ENCODE results near the gene GPR61. TPM values are rescaled to one million over a fixed set of nuclear protein-coding genes. Genes with fewer than 3 reads are reported as not detected.

Gene GPR61
- total RNA-seq, 2 experiments from 2014 or later: not detected

DNA sequence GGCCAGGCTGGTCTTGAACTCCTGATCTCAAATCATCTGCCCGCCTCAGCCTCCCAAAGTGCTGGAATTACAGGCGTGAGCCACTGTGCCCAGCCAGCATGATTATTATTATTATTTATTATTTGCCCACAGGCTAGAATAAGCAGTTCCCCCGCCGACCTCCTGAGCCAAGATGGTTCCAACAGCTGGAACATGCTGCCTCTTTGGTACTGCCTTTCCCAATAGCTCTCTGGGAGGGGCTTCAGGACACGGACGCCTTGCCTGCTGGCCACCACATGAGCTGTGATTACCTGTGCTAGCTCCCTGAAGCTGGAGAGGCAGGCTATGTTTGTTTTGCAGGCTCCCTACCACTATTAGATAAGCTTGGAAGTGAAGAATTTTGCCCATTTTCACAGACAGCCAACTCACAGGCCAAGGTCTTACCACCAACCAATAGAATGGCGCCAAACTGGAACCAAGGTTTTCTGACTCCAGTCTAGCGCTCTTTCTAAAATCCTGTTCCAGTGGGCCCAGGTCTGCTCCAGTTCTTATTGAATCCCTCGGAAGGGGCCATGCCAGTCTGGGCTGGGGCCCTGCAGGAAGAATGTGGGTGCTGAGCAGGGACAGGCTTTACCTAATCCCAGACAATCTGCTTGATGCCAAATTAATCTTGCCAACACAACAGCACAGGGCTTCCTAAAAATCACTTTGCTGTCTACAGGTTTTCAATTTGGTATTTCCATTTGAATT is 2.1 kb upstream of the GPR61 start:
- DNase-seq (peak; percentile 5), ATAC-seq (no peak)
- Mint-ChIP-seq H3K27ac (no peak overlapping the region), H3K36me3 (ENCODE audit: low read depth) (no peaks in the 10 kb centered on the region), H3K27me3 (ENCODE audit: low read depth) (peaks cover 5% of the 10 kb centered on the region), H3K4me1 (ENCODE audit: low read depth) (peaks cover 5% of the 10 kb centered on the region), H3K4me3 (no peak overlapping the region), H3K9me3 (ENCODE audit: insufficient read depth) (no peaks in the 10 kb centered on the region)
- CTCF ChIA-PET: interaction anchor here (1.6 to 26.3 kb wide), 4 partner anchors 8 to 103 kb away, joined by 5 to 1507 read pairs (median 20); partner anchors contain the start of genes AMIGO1 and CYB561D1
- POLR2A ChIA-PET: interaction anchor here (1.5 kb wide), 1 partner anchor 11 kb away, joined by 5 read pairs; the partner anchor contains the start of gene GNAI3

DNA sequence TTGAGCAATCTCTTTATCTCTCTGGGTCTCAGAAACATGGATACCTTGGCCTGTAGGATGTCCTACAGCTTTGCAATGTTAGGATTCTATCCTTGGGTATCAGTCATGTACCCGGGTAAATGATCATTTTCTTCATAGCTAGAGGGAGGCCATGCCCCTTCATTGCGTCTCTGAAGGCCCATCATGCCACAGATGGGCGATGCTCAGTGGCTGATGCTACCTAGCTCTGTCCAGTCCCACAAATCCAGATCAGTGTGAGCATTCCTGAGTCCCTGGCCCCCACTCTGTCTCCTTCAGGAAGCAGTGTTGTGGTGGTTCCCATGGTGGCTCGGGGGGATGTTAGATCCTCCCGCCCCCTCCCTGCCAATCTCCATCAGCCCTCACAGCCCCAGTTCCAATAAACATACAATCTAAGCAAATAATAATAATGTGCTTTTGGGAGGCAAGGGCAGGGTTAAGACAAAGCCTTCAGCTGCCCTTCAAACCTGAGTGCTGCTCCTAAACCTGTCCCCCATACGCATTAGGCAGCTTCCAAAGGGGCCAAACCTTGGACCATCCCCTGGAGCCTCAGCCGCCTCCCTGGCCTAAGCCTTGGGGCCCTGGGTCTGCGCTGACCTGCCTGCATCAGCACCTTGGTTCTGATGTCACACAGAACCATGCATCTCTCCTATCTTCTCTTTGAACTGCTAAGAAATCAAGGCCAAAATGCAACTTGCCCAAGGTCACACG is 681 bp upstream of the GPR61 start:
- Mint-ChIP-seq H3K27ac (peak overlapping the region; percentile 6), H3K9me3 (ENCODE audit: insufficient read depth) (no peaks in the 10 kb centered on the region), H3K4me1 (ENCODE audit: low read depth) (no peaks in the 10 kb centered on the region), H3K4me3 (no peak overlapping the region), H3K27me3 (ENCODE audit: low read depth) (peaks cover 5% of the 10 kb centered on the region), H3K36me3 (ENCODE audit: low read depth) (no peaks in the 10 kb centered on the region)
- DNase-seq: peak; percentile 13
- CTCF ChIA-PET: interaction anchor here (1.6 to 26.3 kb wide), 4 partner anchors 9 to 102 kb away, joined by 5 to 1507 read pairs (median 20); partner anchors contain the start of genes AMIGO1, CYB561D1 and GNAI3
- POLR2A ChIA-PET: interaction anchor here (0.8 to 1.6 kb wide), 2 partner anchors 9 to 45 kb away, joined by 3 to 6 read pairs; partner anchors contain the start of genes CYB561D1 and GNAI3
- ATAC-seq: no peak

DNA sequence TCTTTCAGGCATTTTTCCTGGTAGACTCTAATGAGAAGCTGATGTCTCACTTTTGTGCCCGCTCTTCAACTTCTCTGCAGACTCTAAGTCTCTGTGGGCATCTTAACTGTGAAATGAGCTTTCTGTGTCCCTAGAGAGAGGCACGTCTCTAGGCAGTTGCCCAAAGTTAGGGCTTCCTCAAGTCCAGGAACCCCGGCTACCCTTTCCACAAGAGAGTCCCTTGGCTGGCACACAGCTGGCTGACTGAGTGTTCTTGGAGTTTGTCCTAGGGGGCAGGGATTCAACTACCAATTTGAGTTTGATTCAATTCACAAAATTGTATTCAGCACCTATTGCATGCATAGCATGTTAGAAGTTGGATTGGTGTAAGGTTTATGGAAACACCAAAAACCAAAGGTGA is 1.4 kb downstream of the GPR61 start:
- DNase-seq (peak; percentile 6), ATAC-seq (no peak)
- CTCF ChIA-PET: interaction anchor here (1.6 to 26.3 kb wide), 5 partner anchors 9 to 233 kb away, joined by 5 to 1507 read pairs (median 31); partner anchors contain the start of genes AMIGO1 and CYB561D1
- Mint-ChIP-seq H3K27me3 (ENCODE audit: low read depth) (peaks cover 5% of the 10 kb centered on the region), H3K4me1 (ENCODE audit: low read depth) (peaks cover 3% of the 10 kb centered on the region), H3K27ac (no peak overlapping the region), H3K36me3 (ENCODE audit: low read depth) (no peaks in the 10 kb centered on the region), H3K9me3 (ENCODE audit: insufficient read depth) (no peaks in the 10 kb centered on the region), H3K4me3 (no peak overlapping the region)
- POLR2A ChIA-PET: no interaction called here

DNA sequence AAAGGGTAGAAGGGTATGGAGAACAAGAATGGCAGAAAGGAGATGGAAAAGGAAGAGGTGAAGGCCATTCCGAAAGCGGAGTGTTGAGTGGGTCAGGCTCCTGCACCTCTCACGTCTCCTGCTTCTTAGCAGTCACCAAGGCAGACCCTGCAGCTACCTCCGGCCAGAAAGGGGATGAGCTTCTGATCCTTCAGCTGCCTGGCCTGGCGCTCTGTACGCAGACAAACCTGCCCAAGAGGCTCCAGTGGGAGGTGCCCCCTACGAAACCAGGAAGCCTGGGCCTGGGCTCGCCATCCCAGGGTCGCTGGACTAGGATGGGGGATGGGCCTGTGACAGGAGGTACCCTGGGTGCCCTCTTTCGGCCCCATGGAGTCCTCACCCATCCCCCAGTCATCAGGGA is 3.0 kb downstream of the GPR61 start:
- H3K4me3 Mint-ChIP-seq: no peak overlapping the region
- DNase-seq (peak; percentile 16), ATAC-seq (no peak)
- ChIA-PET POLR2A (interaction anchor here (1.2 kb wide), 1 partner anchor 49 kb away, joined by 3 read pairs; the partner anchor contains the start of gene CYB561D1), CTCF (interaction anchor here (0.8 to 26.3 kb wide), 6 partner anchors 10 to 98 kb away, joined by 4 to 1507 read pairs (median 33); partner anchors contain the start of genes AMIGO1 and CYB561D1)
- peaks cover 5% of the 10 kb centered on the region for H3K27me3 Mint-ChIP-seq (ENCODE audit: low read depth)
- H3K36me3 Mint-ChIP-seq (ENCODE audit: low read depth): peaks cover 2% of the 10 kb centered on the region
- peaks cover 17% of the 10 kb centered on the region for H3K4me1 Mint-ChIP-seq (ENCODE audit: low read depth)
- H3K9me3 Mint-ChIP-seq (ENCODE audit: insufficient read depth): no peaks in the 10 kb centered on the region
- no peak overlapping the region for H3K27ac Mint-ChIP-seq

DNA sequence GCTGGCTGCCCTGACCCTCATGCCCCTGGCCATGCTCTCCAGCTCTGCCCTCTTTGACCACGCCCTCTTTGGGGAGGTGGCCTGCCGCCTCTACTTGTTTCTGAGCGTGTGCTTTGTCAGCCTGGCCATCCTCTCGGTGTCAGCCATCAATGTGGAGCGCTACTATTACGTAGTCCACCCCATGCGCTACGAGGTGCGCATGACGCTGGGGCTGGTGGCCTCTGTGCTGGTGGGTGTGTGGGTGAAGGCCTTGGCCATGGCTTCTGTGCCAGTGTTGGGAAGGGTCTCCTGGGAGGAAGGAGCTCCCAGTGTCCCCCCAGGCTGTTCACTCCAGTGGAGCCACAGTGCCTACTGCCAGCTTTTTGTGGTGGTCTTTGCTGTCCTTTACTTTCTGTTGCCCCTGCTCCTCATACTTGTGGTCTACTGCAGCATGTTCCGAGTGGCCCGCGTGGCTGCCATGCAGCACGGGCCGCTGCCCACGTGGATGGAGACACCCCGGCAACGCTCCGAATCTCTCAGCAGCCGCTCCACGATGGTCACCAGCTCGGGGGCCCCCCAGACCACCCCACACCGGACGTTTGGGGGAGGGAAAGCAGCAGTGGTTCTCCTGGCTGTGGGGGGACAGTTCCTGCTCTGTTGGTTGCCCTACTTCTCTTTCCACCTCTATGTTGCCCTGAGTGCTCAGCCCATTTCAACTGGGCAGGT is 3.8 kb downstream of the GPR61 start:
- DNase-seq (peak; percentile 20), ATAC-seq (no peak)
- ChIA-PET CTCF (interaction anchor here (1.6 to 26.3 kb wide), 8 partner anchors 11 to 441 kb away, joined by 3 to 1507 read pairs (median 70); partner anchors contain the start of genes AHCYL1, AMIGO1 and CYB561D1), POLR2A (interaction anchor here (1.2 kb wide), 1 partner anchor 50 kb away, joined by 3 read pairs; the partner anchor contains the start of gene CYB561D1)
- H3K4me1 Mint-ChIP-seq (ENCODE audit: low read depth): peaks cover 17% of the 10 kb centered on the region
- no peaks in the 10 kb centered on the region for H3K9me3 Mint-ChIP-seq (ENCODE audit: insufficient read depth)
- H3K27ac Mint-ChIP-seq: no peak overlapping the region
- H3K36me3 Mint-ChIP-seq (ENCODE audit: low read depth): peaks cover 3% of the 10 kb centered on the region
- H3K4me3 Mint-ChIP-seq: no peak overlapping the region
- H3K27me3 Mint-ChIP-seq (ENCODE audit: low read depth): peaks cover 5% of the 10 kb centered on the region

DNA sequence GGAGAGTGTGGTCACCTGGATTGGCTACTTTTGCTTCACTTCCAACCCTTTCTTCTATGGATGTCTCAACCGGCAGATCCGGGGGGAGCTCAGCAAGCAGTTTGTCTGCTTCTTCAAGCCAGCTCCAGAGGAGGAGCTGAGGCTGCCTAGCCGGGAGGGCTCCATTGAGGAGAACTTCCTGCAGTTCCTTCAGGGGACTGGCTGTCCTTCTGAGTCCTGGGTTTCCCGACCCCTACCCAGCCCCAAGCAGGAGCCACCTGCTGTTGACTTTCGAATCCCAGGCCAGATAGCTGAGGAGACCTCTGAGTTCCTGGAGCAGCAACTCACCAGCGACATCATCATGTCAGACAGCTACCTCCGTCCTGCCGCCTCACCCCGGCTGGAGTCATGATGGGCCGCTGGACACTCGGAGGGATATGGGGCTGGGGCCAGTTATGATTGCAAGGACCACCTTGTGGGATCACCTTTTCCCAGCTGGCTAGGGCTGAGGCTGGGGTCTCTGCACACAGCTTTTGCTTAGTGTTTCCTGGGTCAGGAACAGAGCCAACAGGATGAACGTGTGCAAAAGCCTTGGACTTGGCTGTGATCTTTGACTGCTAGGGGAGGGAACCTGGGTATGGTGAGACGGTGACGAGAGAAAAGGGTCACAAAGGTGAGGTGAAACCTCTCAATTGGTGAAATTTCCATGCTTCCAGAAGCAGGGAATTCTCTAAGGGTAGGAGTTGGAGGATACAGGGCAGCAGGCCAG is 4.5 kb downstream of the GPR61 start:
- no peak overlapping the region for H3K27ac Mint-ChIP-seq

DNA sequence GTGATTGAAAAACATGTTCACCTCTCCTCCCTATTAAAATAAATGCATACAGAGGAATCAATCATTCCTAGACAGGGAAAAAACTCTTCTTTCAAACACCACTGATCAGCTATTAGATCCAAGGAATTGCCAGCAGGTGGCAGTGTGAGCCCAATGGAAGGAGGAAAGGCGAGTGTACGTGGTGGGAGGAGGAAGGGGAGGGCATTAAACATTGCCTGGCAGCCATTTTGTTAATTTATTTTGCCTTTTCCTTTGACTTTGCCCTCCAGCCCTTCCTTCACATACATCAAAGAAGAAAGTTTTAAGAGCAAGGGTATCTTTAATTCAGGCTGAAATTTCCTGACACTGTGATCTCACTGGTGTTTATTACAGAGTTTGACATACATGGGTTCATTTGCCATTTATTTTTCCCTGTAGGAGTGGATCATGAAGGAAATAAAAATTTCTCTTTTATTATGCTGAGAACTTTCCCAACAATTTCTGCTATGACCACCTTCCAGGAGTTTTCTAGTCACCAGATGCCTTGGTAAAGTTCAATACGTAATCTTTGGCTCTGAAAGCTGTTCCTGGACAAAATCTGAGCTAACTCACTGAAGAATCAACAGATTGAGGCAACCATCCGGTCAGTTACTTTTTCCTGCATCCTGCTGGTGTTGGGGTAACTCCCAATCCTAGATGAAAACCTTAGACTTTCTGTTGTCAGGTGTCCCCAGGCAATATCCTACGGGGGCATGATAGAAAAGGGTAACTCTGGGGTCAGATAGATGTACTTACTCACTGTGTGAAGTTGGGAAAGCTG is 6.8 kb downstream of the GPR61 start:
- DNase-seq (peak; percentile 95), ATAC-seq (peak; percentile 50)
- H3K27ac Mint-ChIP-seq: peak overlapping the region; percentile 98
- no peaks in the 10 kb centered on the region for H3K9me3 Mint-ChIP-seq (ENCODE audit: insufficient read depth)
- H3K4me1 Mint-ChIP-seq (ENCODE audit: low read depth): peaks cover 40% of the 10 kb centered on the region
- no peaks in the 10 kb centered on the region for H3K27me3 Mint-ChIP-seq (ENCODE audit: low read depth)
- H3K36me3 Mint-ChIP-seq (ENCODE audit: low read depth): peaks cover 19% of the 10 kb centered on the region
- peak overlapping the region; percentile 97 for H3K4me3 Mint-ChIP-seq
- ChIA-PET CTCF (interaction anchor here (0.6 to 26.3 kb wide), 46 partner anchors 9 to 519 kb away, joined by 3 to 1507 read pairs (median 5); partner anchors contain the start of genes AHCYL1, AMIGO1, AMPD2 and CYB561D1), POLR2A (interaction anchor here (0.6 to 1.7 kb wide), 7 partner anchors 22 to 94 kb away, joined by 3 to 9 read pairs (median 4); partner anchors contain the start of genes AMPD2 and GNAT2)

More for the DNA sequence above, 4.5 kb downstream of the GPR61 start:
- ChIA-PET CTCF (interaction anchor here (0.8 to 26.3 kb wide), 10 partner anchors 12 to 441 kb away, joined by 3 to 1507 read pairs (median 42); partner anchors contain the start of genes AHCYL1, AMIGO1, AMPD2 and CYB561D1), POLR2A (interaction anchor here (0.6 kb wide), 1 partner anchor 145 kb away, joined by 3 read pairs; no protein-coding TSS in a partner anchor)
- Mint-ChIP-seq H3K4me1 (ENCODE audit: low read depth) (peaks cover 20% of the 10 kb centered on the region), H3K27me3 (ENCODE audit: low read depth) (peaks cover 5% of the 10 kb centered on the region), H3K9me3 (ENCODE audit: insufficient read depth) (no peaks in the 10 kb centered on the region), H3K36me3 (ENCODE audit: low read depth) (peaks cover 7% of the 10 kb centered on the region), H3K4me3 (no peak overlapping the region)
- ATAC-seq: no peak
- DNase-seq: peak; percentile 20

DNA sequence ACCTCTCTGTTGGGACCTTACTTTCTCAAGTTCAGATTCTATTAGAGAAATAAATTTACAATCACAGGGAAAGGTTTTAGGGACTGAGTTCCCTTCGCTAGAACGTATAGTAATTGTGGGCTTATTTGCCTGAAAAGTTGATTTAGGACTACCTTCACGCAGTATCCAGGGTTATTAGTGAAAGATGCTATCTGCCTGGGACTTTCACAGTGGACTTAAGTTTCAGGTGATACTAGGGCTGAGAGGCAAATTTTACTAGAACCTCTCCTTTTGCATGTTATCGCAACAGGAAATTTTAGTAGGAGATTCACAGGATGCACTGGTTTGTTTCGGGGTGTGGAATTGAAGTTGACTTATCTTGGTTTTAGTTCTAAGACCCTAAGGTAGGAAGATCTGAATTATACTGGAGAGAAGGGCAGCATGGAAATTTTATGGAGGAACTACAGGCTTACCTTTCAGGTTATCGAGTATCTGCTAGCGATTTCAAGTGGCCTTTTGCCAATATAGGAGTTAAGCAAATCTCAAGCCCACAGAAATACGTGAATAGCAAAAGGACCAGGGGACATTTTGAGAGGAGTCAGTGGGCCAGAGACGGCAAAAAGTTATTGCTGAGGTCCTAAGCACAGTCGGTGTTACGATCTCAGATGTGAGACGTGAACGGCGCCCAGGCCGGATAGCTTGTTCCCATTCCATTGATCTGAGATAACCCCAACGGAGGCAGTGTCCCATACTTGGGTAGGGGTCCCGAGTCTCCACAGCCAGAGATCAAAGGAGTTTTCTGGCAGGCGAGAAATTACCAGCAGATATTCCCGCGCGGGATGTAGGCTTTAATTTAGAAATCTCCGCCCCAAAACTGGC is 8.0 kb downstream of the GPR61 start:
- ChIA-PET POLR2A (interaction anchor here (0.8 to 3.1 kb wide), 36 partner anchors 8 to 489 kb away, joined by 3 to 52 read pairs (median 6); partner anchors contain the start of genes AHCYL1, AMPD2, ATXN7L2 and CYB561D1), CTCF (interaction anchor here (0.9 to 26.3 kb wide), 30 partner anchors 8 to 437 kb away, joined by 3 to 1507 read pairs (median 9); partner anchors contain the start of genes AHCYL1, AMIGO1, AMPD2 and CYB561D1)
- peaks cover 43% of the 10 kb centered on the region for H3K4me1 Mint-ChIP-seq (ENCODE audit: low read depth)
- peaks cover 22% of the 10 kb centered on the region for H3K36me3 Mint-ChIP-seq (ENCODE audit: low read depth)
- no peaks in the 10 kb centered on the region for H3K9me3 Mint-ChIP-seq (ENCODE audit: insufficient read depth)
- DNase-seq (no peak), ATAC-seq (peak; percentile 12)
- H3K27ac Mint-ChIP-seq: peak overlapping the region; percentile 98
- H3K4me3 Mint-ChIP-seq: peak overlapping the region; percentile 97
- H3K27me3 Mint-ChIP-seq (ENCODE audit: low read depth): no peaks in the 10 kb centered on the region

All from activated CD8-positive, alpha-beta T cell treated with anti-CD3 and anti-CD28 coated beads, Interleukin-2, amount 10 ng/mL, durations not matched to agents 7 days and 5 days (primary cell).